Stimulated activated naive CD4-positive, alpha-beta T cell treated with Interleukin-2 at 50 U/mL for 16 hours (primary cell): ENCODE data around the gene COL26A1.
"Not testable (repeated sequence)": the region's sequence is repeated elsewhere in the genome, so short reads cannot be mapped to it uniquely, and the experiment has no call there.

ENCODE experiments used
- DNase-seq: peaks from one replicate; lab custom pipeline; 2025; lab: John Stamatoyannopoulos, UW

The COL26A1 gene

DNA sequence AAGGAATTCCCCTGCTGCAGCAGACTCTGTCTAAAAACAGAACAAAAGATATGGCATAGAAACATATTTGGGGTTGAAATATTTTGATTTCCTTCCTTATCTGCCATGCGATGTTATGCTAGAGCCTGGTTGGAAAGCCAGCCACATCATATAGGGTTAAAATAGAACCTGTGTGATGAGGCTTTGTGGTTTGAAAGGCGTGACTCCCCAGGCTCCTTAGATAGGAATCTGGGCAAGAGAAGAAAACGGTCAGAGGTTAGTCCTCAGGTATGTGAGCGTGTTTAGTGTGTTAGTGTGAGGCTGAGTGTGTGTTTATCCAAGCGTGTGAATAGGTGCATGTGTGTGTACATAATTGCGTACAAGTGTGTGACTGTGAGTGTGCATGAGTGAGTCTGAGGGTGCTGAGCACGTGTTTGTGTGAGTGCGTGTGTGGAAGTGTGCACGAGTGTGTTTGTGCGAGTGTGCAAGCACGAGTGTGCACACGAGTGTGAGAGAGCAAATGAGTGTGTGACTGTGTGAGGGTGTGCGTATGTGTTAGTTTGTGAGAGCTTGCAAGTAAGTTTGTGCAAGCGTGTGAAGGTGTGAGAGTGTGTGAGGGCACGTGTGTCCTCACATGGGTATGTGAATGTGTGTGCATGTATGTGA is 79.9 kb downstream of the COL26A1 start:
- no peak for DNase-seq

DNA sequence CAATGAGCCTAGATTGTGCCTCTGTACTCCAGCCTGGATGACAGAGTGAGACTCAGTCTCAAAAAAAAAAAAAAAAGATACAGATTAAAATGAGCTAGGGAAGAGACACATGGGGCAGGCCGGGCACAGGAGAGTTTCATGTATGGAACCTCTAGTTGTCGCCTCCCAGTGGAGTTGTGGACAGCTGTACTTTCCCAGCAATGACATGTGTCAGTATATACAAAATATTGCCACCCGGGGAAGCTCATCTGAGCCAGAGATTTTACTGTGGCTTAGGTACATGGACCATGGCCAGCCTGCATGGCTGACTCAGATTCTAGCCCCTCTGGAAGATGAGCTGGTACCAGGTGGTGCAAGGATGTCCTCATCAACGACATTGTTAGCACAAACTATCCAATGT is 87.4 kb downstream of the COL26A1 start:
- no peak for DNase-seq

DNA sequence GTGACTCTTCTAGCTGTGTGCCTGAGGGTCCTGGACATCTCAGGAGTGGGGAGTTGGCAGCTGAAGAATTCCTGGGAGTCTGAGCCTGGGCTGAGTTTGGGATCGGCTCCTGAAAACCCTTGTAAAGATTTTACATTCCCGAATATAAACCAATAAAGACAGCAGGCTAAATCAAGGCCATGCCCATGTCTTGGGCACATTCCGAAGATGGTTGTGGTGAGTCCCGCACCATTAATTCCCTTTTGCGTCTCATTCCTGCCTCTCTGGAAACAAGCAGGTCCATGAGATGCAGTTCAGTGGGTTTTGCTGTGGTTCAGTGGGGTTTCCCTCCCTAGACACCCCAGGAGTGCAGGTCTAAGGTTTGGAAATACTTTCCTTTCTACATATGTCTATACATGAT is 90.9 kb downstream of the COL26A1 start:
- DNase-seq = no peak

DNA sequence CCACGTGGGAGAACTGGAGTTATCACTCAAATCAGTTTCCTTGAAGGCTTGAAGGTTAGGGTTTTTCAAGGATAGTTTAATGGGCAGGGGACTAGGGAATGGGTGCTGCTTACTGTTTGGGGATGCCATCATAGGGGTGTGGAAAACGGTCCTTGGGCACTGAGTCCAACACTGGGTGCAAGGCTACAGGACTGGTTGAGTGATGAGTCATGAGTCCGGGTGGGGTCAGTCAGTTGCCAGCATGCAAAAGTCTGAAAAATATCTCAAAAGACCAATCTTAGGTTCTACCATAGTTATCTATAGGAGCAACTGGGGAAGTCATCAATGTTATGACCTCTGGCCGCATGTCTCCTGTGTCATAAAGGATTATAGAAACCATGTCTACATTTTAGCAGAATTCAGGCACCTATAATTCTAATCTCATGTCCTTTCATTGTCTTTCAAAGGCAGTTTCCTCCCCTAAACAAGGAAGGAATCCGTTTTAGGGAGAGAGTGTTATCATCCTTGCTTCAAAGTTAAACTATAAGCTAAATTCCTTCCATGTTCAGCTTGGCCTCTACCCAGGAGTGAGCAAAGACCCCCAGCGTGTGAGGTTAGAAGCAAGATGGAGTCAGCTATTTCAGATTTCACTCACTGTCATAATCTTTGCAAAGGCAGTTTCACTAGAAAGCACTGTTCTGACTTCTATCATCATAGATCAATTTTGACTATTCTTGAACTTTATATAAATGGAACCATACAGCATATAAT is 94.5 kb downstream of the COL26A1 start:
- DNase-seq = no peak

DNA sequence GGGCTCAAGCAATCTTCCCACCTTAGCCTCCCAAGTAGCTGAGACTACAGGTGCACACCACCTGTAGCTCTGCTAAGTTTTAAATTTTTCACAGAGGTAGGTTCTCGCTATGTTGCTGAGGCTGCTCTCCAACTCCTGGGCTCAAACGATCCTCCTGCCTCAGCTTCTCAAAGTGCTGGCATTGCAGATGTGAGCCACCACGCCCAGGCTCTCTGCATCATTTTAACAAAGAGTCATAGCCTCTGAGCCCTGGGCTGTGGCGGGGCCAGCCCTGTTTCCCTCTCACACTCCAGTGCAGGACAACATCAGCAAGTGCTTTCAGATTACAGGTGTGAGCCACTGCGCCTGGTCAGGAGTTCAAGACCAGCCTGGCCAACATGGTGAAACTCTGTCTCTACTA is 102.5 kb downstream of the COL26A1 start:
- DNase-seq = no peak

DNA sequence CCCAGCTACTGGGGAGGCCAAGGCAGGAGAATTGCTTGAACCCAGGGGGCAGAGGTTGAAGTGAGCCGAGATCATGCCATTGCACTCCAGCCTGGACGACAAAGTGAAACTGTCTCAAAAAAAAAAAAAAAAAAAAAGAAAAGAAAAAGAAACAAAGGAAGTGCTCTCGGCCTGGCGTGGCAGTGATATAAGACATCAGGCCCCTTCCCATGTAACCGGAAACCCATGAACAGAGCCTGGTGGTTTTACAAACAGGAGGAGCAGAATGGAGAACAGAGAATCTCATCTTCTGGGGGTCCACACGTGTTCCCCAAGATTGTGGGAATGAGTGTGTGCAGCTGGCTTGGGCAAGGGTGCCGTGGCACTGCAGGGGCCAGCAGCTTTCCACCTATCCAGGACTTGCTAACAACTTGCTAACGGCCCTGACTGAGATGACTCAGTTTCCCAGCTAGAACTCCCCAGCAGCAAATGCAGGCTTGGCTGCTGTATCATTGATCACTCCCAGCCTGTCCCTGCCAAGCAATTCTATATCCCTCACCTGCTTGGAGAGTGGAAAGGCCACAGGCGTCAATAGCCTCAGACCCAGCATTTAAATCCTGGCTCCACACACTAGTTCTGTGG is 103.0 kb downstream of the COL26A1 start:
- no peak for DNase-seq

DNA sequence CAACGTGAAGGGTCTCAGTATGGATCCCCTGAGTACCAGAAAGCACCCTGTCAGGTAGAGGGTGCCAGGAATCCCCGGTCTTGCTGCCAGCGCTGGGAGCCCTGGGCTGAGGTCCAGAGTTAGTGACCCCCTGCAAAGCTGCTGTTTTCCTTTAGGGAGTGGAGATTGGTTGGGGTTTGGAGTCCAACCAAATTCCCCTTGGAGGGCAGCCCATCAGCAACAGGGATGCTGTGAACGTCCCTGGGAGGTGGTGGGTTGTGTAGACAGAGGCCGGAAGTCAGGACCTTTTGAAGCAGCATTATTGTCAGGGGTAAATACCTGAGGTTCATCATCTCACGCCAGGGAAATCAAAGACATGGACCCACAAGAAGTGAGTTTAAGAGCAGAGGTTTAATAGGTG is 104.2 kb downstream of the COL26A1 start:
- no peak for DNase-seq

DNA sequence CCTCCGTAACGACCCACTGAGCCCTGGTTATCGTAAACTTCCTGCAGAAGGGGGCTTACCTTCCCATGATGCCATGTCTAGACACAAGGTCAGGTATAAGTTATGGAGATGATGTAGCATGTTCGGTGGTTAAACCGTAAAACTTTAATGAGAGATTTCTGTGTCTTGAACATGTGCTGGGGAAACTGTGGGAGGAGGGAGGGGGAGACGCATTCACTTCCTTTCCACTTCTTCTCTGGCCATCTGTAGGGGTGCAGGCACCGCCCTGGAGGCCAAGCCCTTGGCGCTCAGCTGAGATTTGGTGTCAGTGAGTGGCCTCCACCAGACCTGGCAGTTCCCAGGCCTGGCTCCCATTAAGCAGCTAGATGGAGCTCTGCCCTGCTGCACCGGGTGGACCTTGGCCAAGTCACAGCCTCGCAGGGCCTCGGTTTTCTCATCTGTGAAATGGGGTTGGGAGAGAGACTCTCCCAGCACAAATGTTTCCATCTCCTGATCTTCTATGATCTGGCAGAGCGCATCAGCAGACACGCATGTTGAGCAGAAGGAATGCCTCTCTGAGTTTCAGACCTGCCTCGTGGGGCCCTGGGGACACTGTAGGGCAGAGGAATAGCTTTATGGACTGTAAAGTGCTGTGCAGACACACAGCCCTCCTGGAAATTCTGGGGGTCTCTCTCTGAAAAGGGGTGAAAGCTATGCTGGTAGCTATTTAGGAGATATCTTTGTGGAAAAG is 106.0 kb downstream of the COL26A1 start:
- DNase-seq = no peak

DNA sequence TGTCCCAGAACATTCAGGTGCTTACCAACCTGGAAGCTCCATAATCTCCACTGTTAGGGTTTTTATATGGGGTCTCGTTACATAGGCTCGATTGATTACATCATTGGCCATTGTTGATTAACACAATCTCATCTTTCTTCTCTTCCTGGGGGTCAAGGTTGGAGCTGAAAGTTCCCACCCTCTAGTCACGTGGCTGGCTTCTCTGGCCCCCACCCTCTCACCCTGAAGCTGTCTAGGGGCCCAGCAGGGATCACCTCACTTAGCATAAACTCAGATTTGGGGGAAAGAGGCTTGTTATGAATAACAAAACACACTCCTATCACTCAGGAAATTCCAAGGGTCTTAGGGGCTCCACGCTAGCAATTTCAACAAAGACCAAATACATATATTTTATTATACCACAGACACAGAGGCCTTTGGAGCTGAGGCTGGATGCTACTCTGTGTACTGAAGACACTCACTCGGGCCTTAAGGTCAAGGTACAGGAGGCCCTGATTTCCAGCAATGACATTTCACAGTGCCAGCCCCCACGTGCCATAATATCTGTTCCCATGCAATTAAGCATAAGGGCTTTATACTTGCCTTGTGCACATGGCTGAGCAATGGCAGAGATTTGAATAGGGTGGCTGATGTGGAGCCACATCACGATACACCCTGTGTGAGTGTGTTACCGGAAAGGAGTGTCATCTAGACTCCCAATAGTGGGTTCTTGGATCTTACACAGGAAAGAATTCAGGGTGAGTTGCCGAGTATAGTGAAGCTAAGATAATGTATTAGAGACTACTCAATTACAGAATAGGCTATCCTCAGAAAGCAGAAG is 108.2 kb downstream of the COL26A1 start:
- DNase-seq = no peak

DNA sequence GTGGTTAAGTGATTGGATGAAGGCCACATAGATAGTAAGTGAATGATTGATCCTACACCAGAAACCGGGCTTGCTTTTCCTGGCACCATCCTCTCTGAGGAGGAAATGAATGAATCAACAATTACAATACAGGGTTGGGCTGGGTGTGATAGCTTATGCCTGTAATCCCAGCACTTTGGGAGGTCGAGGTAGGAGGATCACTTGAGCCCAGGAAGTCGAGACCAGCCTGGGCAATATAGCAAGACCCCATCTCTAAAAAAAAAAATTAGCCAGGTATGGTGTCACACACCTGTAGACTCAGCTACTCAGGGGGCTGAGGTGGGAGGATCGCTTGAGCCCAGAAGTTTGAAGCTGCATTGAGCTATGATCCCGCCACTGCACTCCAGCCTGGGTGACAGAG is 111.5 kb downstream of the COL26A1 start:
- DNase-seq = no peak

DNA sequence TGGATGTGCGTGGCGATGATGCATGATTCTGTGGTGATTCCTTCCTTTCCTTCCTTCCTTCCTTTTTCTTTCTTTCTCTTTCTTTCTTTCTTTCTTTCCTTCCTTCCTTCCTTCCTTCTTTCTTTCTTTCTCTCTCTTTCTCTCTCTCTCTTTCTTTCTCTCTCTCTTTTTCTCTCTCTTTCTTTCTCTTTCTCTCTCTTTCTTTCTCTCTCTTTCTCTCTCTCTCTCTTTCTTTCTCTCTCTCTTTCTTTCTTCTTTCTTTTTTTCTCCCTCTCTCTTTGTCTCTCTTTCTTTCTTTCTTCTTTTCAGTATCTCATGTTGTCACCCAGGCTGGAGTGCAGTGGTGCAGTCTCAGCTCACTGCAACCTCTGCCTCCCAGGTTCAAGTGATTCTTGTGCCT is 113.0 kb downstream of the COL26A1 start:
- not testable (repeated sequence) for DNase-seq

DNA sequence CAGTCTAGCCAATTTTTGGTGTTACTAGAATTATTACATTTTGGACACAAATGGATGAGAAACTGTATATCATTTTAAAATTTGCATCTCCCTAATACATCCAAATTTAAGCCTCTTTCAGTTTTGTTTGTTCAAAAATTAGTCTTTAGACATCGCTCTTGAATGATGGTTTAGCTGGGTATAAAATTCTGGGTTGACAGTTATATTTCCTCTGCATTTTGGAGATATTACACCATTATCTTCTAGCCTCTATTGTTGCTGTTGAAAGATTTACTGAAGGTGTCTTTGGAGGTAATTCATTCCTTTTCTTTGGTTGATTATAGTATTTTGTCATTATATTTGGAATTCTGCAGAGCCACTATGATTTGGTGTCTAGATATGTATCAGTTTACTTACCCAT is 116.5 kb downstream of the COL26A1 start:
- no peak for DNase-seq

DNA sequence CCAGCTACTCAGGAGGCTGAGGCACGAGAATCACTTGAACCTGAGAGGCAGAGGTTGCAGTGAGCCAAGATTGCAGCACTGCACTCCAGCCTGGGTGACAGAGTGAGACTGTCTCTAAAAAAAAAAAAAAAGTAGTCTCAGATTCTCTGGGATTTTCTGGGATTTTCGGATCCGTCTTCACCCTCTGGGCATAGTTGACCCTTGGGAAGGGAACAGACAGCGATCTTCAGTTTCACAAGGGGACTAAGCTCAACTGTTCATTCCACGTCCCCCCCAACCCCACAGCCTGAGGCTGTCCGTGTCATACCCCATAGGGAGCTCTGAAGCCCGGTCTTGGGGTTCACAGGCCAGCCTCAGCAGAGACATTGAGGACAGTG is 123.4 kb downstream of the COL26A1 start:
- not testable (repeated sequence) for DNase-seq

DNA sequence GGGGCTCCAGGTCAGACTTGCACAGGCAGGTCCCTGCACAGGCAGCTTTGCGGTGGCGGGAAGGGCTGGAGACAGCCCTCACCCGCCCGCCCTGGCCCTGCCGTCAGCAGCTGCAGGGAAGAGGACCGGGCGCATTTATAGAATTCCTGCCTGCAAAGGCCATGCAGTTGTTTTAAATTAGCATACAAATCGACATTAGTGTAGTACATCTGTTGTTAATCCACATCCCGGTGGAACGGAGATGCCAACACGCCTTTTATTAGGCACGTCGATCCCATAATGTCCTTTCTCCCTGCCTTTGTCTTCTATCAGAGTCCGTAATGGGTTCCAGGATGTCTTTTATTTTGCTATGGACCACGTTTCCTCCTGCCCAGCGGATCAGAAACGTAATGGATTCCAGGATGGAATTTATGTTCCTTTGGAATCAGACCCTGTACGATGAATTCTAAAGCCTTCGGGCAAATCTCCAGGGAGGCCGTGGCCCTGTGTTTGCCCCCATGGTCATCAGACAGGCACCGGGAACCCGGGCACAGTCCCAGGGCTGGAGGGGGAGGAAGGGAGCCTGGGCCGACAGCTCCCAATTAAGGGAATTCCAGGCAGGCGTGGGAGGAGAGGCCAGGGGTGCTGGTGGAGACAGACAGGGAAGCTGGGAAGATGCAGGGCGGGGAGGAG is 123.9 kb downstream of the COL26A1 start:
- no peak for DNase-seq

DNA sequence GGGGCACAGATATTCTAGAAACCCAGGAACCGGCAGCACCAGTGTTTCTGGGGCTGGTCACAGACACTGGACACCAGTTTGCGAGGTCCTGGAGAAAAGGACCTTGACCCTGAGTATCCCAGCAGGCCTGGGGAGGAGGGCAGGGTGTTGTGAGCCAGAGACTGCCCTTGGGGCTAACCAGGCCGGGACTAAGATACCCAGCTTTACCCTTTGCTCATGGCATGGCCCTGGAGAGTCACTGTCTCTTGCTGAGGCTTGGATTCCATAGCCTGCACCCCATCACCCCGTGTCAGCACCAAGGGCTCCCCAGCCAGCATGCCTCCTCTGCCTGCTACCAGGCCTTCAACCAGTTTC is 124.4 kb downstream of the COL26A1 start:
- no peak for DNase-seq

DNA sequence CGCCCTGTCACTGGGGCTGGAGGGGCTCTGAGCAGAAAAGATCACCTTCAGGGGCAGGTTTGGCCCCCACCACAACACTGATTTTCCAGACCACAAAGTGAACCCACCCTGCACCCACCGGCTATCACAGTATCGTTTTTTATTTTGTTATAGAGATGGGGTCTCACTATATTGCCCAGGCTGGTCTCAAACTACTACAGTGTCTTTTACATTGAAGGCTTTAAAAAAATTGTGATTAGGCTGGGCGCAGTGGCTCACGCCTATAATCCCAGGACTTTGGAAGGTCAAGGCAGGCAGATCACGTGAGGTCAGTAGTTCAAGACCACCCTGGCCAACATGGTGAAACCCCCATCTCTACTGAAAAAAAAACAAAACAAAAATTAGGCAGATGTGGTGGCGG is 125.1 kb downstream of the COL26A1 start:
- no peak for DNase-seq

DNA sequence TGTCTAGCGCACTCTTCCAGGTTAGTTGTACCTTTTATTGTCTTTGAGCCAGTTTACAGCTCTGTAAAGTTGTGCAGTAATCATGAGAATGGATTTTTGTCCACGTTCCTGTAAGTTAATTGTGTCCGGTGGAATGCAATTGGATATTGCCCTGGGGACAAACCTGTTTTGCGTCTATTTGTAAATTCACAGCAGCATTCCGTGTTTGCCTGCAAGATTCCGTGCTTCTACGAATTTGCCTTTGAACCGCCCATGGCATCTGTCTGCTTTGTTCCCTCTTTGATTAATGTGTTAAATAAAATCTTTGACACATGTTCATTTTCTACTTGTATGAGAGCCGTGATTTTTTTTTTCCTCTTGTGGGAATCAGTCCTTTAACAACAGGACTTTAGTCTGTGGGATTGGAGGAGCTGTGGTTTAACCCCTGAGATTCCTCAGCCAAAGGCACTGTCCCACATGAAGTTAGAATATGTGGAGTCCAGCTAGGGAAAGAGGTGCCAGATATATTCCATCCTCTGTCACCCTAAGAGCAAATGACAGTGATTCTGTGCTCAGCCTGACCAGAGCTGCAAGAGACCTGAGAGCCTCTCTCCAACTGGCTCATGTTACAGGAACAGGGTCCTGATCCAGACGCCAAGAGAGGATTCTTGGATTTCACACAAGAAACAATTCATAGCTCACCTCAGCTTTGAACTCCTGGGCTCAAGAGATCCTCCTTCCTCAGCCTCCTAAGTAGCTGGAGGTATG is 126.3 kb downstream of the COL26A1 start:
- DNase-seq = no peak

DNA sequence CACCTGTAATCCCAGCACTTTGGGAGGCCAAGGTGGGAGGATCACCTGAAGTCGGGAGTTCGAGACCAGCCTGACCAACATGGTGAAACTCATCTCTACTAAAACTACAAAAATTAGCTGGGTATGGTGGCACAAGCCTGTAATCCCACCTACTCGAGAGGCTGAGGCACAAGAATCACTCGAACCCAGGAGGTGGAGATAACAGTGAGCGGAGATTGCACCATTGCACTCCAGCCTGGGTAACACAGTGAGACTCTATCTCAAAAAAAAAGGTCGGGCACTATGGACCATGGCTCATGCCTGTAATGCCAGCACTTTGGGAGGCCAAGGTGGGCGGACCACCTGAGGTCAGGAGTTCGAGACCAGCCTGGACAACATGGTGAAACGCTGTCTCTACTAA is 127.8 kb downstream of the COL26A1 start:
- not testable (repeated sequence) for DNase-seq

DNA sequence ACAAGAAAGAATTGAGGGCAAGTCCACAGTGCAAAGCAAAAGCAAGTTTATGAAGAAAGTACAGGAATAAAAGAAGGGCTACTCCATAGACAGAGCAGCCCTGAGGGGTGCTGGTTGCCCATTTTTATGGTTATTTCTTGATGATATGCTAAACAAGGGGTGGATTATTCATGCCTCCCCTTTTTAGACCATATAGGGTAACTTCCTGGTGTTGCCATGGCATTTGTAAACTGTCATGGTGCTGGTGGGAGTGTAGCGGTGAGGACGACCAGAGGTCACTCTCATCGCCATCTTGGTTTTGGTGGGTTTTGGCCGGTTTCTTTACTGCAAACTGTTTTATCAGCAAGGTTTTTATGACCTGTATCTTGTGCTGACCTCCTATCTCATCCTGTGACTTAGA is 128.8 kb downstream of the COL26A1 start:
- DNase-seq = not testable (repeated sequence)

DNA sequence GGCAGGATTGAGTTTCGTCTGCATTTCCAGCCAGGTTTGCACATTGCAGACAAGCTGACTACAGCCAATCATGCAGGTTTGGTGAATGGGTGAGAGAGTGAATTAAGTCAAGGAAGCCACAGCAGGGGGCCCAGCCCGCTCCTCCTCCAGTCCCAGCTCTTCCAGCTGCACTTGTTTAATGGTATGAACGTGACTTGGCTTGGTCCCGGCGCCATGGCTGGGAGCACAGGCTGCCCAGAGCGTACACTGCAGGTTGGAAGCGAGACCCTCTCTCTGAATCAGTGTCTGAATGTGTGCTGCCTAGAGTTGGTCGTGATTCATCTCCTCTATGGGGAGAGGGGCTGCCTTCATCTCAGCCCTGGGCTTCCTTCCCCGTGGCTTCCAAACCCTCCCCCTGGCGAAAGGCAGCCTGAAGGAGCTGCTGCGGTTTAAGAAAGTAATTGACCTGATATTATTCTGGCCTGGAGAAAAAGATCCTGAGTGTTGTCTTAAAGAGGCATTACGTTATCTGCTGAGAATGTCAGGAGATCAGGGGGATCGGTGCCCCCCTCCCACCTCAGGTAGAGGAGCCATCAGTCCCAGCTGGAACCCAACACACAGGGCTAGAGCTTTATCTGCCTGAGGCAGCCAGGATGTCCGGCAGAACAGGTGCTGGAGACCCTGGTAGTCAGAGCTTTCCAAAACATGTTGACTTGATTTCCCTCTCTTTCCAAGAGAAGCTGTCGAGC is 132.1 kb downstream of the COL26A1 start:
- no peak for DNase-seq
